ENCODE results near the gene BMP6.

BMP6 gene

DNA sequence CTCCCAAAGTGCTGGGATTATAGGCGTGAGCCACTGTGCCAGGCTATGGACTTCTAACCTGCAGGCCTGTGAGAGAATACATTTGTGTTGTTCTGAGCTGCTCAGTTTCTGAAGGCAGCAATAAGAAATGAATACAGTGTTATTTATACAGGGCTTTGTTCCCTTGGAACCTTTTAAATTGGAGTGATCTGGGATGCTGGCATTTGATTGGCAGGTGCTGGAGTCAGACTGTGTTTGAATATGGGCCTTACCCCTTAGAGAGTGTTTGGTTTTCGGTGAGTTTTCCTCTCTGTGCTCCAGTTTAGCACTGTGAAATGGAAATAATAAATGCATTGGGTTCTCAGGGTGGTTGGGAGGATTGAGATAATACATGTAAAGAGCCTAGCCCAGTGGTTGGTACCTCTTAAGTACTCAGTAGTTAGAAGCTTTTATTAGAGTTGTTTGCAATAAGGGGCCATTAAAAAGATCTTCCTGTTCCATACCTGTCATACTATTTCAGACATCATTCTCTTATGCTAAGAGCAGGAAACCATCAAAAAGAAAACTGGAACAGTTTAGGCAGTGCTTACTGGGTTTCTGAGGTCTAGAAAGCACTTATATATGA, 22.1 kb downstream of the BMP6 start:
- no peak for TF ChIP-seq ZFX (IDR thresholded peaks at IDR 0.05; ENCODE audit: borderline replicate concordance)
- TF ChIP-seq, protein P1, sequence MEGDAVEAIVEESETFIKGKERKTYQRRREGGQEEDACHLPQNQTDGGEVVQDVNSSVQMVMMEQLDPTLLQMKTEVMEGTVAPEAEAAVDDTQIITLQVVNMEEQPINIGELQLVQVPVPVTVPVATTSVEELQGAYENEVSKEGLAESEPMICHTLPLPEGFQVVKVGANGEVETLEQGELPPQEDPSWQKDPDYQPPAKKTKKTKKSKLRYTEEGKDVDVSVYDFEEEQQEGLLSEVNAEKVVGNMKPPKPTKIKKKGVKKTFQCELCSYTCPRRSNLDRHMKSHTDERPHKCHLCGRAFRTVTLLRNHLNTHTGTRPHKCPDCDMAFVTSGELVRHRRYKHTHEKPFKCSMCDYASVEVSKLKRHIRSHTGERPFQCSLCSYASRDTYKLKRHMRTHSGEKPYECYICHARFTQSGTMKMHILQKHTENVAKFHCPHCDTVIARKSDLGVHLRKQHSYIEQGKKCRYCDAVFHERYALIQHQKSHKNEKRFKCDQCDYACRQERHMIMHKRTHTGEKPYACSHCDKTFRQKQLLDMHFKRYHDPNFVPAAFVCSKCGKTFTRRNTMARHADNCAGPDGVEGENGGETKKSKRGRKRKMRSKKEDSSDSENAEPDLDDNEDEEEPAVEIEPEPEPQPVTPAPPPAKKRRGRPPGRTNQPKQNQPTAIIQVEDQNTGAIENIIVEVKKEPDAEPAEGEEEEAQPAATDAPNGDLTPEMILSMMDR (IDR thresholded peaks at IDR 0.05), result no peak

DNA sequence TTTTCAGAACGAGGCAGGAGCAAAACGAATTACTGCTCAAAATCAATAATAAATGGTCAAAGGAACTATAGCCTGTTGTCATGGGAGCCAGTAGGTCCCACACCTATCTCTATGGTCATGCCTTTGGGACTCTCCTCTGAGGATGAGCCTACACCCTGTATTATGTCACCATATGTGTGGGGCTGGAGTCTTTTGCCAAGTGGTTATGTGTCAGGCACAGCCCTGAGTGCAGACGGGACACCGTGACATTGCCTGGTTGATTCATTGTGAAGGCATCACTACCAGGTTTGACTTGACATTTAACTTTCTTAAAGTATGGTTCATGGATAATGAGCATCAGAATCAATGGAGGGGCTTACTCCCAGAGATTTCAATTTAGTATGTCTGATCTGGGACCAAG, 23.6 kb downstream of the BMP6 start:
- no peak overlapping the region for H3K27ac ChIP-seq
- TF ChIP-seq, protein P1 (IDR thresholded peaks at IDR 0.05), result no peak
- TF ChIP-seq ZFX (IDR thresholded peaks at IDR 0.05; ENCODE audit: borderline replicate concordance), result no peak

More for the DNA sequence above, 22.1 kb downstream of the BMP6 start:
- H3K27ac ChIP-seq, result no peak overlapping the region

DNA sequence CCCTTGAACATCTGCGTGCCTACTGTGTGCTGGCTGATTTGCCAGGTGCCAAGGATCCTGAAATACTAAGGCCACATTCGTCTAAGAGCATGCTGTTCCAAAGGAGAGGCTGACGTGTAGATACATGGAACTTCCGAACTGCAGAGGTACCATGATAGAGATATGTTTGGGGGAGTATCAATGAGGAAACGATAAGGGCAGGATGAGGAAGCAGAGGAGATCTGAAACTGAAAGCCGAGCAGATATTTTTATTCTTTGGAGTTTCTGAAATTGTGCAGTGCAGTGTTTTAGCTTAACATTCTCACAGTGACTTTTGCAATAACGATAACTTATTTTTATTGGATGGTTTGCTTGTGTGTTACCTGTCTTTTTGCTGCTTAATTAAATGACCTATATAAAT, 24.3 kb downstream of the BMP6 start:
- H3K27ac ChIP-seq, result no peak overlapping the region

DNA sequence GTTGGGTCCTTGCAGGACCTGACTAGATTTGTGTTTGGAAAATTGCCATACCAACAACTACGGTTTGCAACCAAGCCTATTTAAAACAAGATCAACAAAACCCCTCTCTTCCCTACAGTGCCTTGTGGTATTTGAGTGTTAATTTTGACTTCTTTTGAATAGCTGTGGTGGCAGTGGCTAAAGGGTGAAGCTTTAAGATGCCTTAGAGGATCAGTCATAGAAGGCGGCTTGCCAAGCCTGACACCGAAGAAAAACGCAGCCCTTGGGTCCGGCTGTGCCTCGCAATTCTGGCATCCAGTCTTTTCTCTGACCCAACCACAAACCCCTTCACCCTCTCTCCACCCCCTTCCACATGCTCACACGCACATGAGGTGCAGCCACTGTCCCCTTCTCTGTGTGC, 32.6 kb downstream of the BMP6 start:
- H3K27ac ChIP-seq, result no peak overlapping the region
- TF ChIP-seq ZFX (IDR thresholded peaks at IDR 0.05; ENCODE audit: borderline replicate concordance), result no peak
- TF ChIP-seq, protein P1 (IDR thresholded peaks at IDR 0.05), result no peak

More for the DNA sequence above, 24.3 kb downstream of the BMP6 start:
- no peak for TF ChIP-seq ZFX (IDR thresholded peaks at IDR 0.05; ENCODE audit: borderline replicate concordance)
- TF ChIP-seq, protein P1 (IDR thresholded peaks at IDR 0.05), result no peak

DNA sequence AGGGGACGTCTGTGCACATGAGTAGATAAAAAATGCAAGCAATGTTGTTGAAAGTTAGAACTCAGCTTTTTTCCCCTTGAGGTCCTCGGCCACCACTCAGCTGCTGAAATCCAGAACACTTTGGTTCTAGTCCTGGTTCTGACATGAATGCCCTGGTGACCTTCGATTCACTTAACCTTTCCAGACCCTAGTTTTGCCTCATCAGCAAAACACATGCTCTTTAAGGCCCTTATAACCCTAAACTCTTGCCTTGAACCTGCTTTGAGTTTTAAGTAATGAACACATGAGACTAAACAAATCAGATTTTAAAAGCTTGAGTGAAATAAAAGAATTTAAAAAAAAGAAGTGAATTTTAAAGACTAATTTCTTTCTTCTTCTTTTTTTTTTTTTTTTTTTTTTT, 33.4 kb downstream of the BMP6 start:
- H3K27ac ChIP-seq, result no peak overlapping the region
- no peak for TF ChIP-seq ZFX (IDR thresholded peaks at IDR 0.05; ENCODE audit: borderline replicate concordance)

DNA sequence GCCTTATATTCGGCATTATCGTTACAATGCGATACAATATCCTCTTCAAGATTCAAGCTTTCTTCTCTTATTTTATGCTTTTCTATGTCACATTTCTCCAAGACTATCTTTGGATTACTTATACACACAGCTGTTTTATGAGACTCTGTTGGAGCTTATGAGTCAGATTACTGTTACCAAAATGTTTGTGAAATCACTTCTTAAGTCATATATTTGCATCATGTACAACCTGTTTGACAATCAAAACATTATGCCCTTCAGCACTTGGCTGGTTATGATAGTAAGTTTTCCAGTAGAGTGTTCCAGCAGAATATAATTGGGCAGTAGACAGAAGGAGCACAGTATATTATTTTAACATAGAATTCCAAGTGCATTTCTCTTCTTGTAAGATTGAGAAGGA, 35.2 kb downstream of the BMP6 start:
- no peak for TF ChIP-seq ZFX (IDR thresholded peaks at IDR 0.05; ENCODE audit: borderline replicate concordance)
- TF ChIP-seq, protein P1 (IDR thresholded peaks at IDR 0.05), result no peak
- H3K27ac ChIP-seq, result no peak overlapping the region

DNA sequence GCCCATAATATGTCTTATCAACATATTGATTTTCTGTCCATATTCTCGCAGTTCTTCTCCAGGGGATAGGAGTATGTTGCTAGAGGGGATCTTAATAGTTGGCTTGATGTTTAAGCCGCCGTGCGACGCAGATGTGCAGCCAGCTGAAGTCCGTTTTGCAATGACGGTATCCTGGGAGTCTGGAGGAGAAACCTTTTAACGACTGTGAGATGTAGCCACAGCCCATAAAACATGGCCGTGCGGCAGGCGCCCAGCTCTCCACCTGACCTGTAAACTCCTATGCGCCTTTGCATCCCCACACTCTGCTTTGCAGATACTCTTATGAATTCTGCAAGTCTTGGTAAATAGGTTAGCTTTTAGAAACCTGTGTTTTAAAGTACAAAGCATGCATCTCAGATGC, 36.9 kb downstream of the BMP6 start:
- TF ChIP-seq, protein P1 (IDR thresholded peaks at IDR 0.05), result no peak
- no peak for TF ChIP-seq ZFX (IDR thresholded peaks at IDR 0.05; ENCODE audit: borderline replicate concordance)
- no peak overlapping the region for H3K27ac ChIP-seq

DNA sequence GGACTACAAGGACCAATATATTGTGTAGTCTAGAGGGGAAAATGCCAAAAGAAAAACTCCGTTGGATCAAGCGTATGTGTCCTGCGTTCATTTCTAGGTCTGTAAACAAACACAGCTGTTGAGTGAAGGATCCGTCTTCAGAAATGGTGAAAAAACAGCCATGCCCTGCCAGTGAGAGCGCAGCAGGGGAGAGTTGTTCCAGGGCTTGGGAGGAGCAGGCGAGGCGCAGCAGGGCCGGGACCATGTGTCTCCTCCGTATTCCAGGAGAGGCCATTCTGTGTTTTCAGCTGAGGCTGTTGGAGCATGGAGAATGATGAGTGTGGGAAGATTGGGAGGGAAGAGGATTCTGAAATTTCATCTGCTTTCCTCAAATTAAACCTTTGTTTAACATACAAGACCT, 38.0 kb downstream of the BMP6 start:
- H3K27ac ChIP-seq, result no peak overlapping the region

More for the DNA sequence above, 38.0 kb downstream of the BMP6 start:
- TF ChIP-seq, protein P1 (IDR thresholded peaks at IDR 0.05), result no peak
- no peak for TF ChIP-seq ZFX (IDR thresholded peaks at IDR 0.05; ENCODE audit: borderline replicate concordance)

Data from 22Rv1 (cell line).